Esophagus muscularis mucosa (tissue), 3 donors: ENCODE data around the gene ADAMTS20.

ENCODE experiments used
- CTCF ChIP-seq, 3 experiments: fragments of 200-600 bp in 2 of 3; fragments of 450-650 bp in 1 of 3; sonication (generic) in 2 of 3; IDR thresholded peaks; one replicate each; pipeline ENCODE4 v1.5.1; 2017 to 2019; ENCODE audit warnings: antibody characterized with exemption in 3 of 3, mild to moderate bottlenecking in 2 of 3, moderate library complexity in 1 of 3
- POLR2AphosphoS5 ChIP-seq, 2 donors: sonication (generic); formaldehyde crosslinking; IDR thresholded peaks; one replicate each; pipeline ENCODE4 v1.6.1; 2017; ENCODE audit warnings: antibody characterized with exemption in 2 of 2

DNA sequence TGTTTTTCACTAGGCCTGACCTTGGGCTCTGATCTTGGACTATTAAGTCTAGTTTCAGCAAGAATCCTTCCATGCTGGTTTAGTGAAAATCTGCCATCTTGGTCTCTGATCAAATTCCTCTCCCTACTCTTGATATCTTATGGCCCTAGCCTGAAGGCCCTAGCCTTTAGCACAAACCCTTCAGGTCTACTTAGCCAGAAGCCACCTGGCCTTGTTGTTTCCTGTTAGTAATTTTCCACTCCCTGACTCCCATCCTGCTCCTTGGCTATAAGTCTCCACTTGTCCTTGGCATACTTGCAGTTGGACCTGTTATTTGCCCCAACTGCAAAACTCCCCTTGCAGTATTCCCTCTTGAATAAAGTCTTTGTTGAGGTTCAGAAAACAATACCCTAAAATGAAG, 241.4 kb downstream of the ADAMTS20 start:
- no peak for TF ChIP-seq CTCF (IDR thresholded peaks at IDR 0.05)
- TF ChIP-seq POLR2AphosphoS5 (IDR thresholded peaks at IDR 0.05) = no peak
